C4-2B (cell line): ENCODE measurements around the gene CALHM3.

ENCODE experiments used
- H3K27ac ChIP-seq: fragments of 450-650 bp; 2 replicates; pipeline ENCODE4 v1.5.1; 2017
- CTCF ChIP-seq: fragments of 450-650 bp; conservative IDR thresholded peaks from 2 replicates; pipeline ENCODE4 v1.5.1; 2017; ENCODE audit warnings: mild to moderate bottlenecking
- ZFX ChIP-seq: fragments of 450-650 bp; IDR thresholded peaks from 2 replicates; pipeline ENCODE4 v1.6.1; 2017

CALHM3 gene

GRCh38 chr10:103440416-103440815 lies 38.6 kb downstream of the CALHM3 start:
- no peak overlapping the region for H3K27ac ChIP-seq
- TF ChIP-seq CTCF (no peak), ZFX (no peak)

GRCh38 chr10:103439776-103440175 lies 39.3 kb downstream of the CALHM3 start:
- TF ChIP-seq CTCF, result no peak
- TF ChIP-seq ZFX, result no peak
- no peak overlapping the region for H3K27ac ChIP-seq

- no peak for TF ChIP-seq ZFX
- no peak for TF ChIP-seq CTCF
- no peak overlapping the region for H3K27ac ChIP-seq
These were observed 45.2 kb downstream of the CALHM3 start for GRCh38 chr10:103433858-103434257.

GRCh38 chr10:103431902-103432301 lies 47.1 kb downstream of the CALHM3 start:
- TF ChIP-seq ZFX, result no peak
- no peak for TF ChIP-seq CTCF
- no peak overlapping the region for H3K27ac ChIP-seq

GRCh38 chr10:103429647-103430046 lies 49.4 kb downstream of the CALHM3 start:
- no peak overlapping the region for H3K27ac ChIP-seq
- TF ChIP-seq CTCF, result no peak
- no peak for TF ChIP-seq ZFX

GRCh38 chr10:103428989-103429643 lies 49.9 kb downstream of the CALHM3 start:
- no peak for TF ChIP-seq ZFX

GRCh38 chr10:103427866-103428265 lies 51.2 kb downstream of the CALHM3 start:
- TF ChIP-seq ZFX (no peak), CTCF (no peak)

More at GRCh38 chr10:103428989-103429643, 49.9 kb downstream of the CALHM3 start:
- no peak overlapping the region for H3K27ac ChIP-seq

GRCh38 chr10:103423748-103424147 lies 55.3 kb downstream of the CALHM3 start:
- TF ChIP-seq CTCF, result no peak
- no peak for TF ChIP-seq ZFX

More at GRCh38 chr10:103427866-103428265, 51.2 kb downstream of the CALHM3 start:
- no peak overlapping the region for H3K27ac ChIP-seq

More at GRCh38 chr10:103423748-103424147, 55.3 kb downstream of the CALHM3 start:
- H3K27ac ChIP-seq, result no peak overlapping the region
